Motor neuron (in vitro differentiated cells): Measurements from ENCODE around the gene SYNGR3. TPM values are rescaled to one million over a fixed set of nuclear protein-coding genes. Genes with fewer than 3 reads are reported as not detected.

ENCODE experiments used
- ATAC-seq, 8 experiments: fragments of 200-7000 bp; cut with Tn5 transposase; replicated peaks in 6 of 8; 2 replicates each; pipeline ENCODE4 v1.8.0; 2021; ENCODE audit warnings: mild to moderate bottlenecking in 8 of 8, moderate library complexity in 8 of 8
- H3K27ac ChIP-seq, 2 donors: fragments of 250-450 bp; sonication (Bioruptor Pico); 2 replicates each; pipeline ENCODE4 v1.9.0; 2021; ENCODE audit warnings: antibody characterized with exemption in 2 of 2, mild to moderate bottlenecking in 2 of 2, moderate library complexity in 1 of 2
- H3K4me1 ChIP-seq, 2 donors: fragments of 250-450 bp; sonication (Bioruptor Pico); replicated peaks in 1 of 2; 2 replicates each; pipeline ENCODE4 v1.6.1; 2021; ENCODE audit warnings: antibody characterized with exemption in 2 of 2, mild to moderate bottlenecking in 2 of 2, moderate library complexity in 1 of 2
- H3K4me3 ChIP-seq, 5 donors: fragments of 250-450 bp; sonication (Bioruptor Pico); 2 replicates each; pipeline ENCODE4 v1.9.0; 2021; ENCODE audit warnings: antibody characterized with exemption in 5 of 5, mild to moderate bottlenecking in 5 of 5, moderate library complexity in 4 of 5
- WGBS, 10 experiments: fragments of 450-650 bp; shearing (Covaris generic); methylation state at CpG; one replicate each; pipeline ENCODE4 v1.0.0; 2022; 5-methylcytosine and 5-hydroxymethylcytosine counted together
- in situ Hi-C, 9 experiments: fragments of 400-800 bp; cut with MboI; loops; one replicate each; pipeline ENCODE4 v1.15.0; 2021; ENCODE audit warnings: low sequenced_read_pairs in 9 of 9, low pct_unique_long_range_greater_than_20kb in 2 of 9; ENCODE audit not compliant: unreplicated experiment in 9 of 9
- total RNA-seq, 8 experiments: library from RNA; unstranded; fragments of 300-600 nt; gene quantifications; 2 replicates each; pipeline versions ENCODE4 v1.2.3 to v1.2.4, GENCODE V29; 2022

Gene SYNGR3
- total RNA-seq, 8 experiments from 2014 or later, result 0.36 to 54.5 (median 18.2) TPM

GRCh38 chr16:1983544-1984346 lies 6.0 kb upstream of the SYNGR3 start, which contains the start of gene GFER:
GFER (plus strand) TSS chr16:1984193; CDS start chr16:1984219, 26 bp downstream.
- ATAC-seq, result peak; percentile 77 to 91 (median 86)
- Histone ChIP-seq H3K4me3 (peak within 1 kb of the TSS; percentile 63 to 92 (median 83)), H3K4me1 (peaks cover 6 to 18% of the 10 kb centered on the region in 2 donors), H3K27ac (peak within 1 kb of the TSS; percentile 84 to 88)
- in situ Hi-C loops, result no loop called here
- WGBS, 10 experiments, result 0 to 3% (median 0%) methylated on average over 2 to 10 of the region's 109 CpGs; no CpG with 5 or more reads in 7 of the 10 experiments

GRCh38 chr16:1984347-1985225 lies 5.2 kb upstream of the SYNGR3 start:
- in situ Hi-C loops, result no loop called here
- peak overlapping the region; percentile 76 to 88 for H3K27ac ChIP-seq

DNA sequence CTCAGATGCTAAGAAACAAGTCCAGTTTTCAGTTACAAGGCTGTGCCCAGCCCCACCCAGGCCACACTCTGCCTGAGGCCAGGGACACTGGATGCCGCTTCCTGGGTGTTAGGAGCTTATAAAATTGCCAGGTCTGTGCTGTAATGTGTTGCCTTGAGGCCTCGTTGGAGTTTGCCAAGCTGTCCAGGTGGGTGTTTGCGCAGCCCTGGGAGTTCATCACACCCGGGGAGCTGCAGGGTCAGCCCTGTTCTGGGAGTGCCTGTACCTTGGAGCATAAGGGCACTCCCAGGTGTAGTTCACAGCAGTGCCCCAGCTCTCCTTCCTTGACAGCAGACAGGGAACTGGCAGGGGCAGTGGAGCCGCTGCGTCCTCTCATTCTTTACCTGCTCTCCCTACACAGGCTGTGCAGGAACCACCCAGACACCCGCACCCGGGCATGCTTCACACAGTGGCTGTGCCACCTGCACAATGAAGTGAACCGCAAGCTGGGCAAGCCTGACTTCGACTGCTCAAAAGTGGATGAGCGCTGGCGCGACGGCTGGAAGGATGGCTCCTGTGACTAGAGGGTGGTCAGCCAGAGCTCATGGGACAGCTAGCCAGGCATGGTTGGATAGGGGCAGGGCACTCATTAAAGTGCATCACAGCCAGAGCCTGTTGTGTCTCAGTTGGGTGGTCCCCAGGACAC lies 4.2 kb upstream of the SYNGR3 start:
- H3K27ac ChIP-seq, result no peak overlapping the region
- in situ Hi-C loops, result no loop called here
- 58 to 100% (median 100%) methylated on average over 1 to 5 of the region's 14 CpGs; no CpG with 5 or more reads in 1 of the 10 experiments for WGBS, 10 experiments
- peaks cover 11 to 12% of the 10 kb centered on the region in 2 donors for H3K4me1 ChIP-seq
- ATAC-seq, result no peak
- peak overlapping the region in 1 of 5 donors; percentile 85 for H3K4me3 ChIP-seq

More at GRCh38 chr16:1984347-1985225, 5.2 kb upstream of the SYNGR3 start:
- H3K4me3 ChIP-seq, result peak overlapping the region; percentile 63 to 92 (median 83)
- peak in 5 of 8 experiments; percentile 1 to 14 (median 6) for ATAC-seq
- WGBS, 10 experiments, result 0 to 54% (median 15%) methylated on average over 1 to 19 of the region's 58 CpGs; no CpG with 5 or more reads in 2 of the 10 experiments
- H3K4me1 ChIP-seq, result peaks cover 11 to 22% of the 10 kb centered on the region in 2 donors

DNA sequence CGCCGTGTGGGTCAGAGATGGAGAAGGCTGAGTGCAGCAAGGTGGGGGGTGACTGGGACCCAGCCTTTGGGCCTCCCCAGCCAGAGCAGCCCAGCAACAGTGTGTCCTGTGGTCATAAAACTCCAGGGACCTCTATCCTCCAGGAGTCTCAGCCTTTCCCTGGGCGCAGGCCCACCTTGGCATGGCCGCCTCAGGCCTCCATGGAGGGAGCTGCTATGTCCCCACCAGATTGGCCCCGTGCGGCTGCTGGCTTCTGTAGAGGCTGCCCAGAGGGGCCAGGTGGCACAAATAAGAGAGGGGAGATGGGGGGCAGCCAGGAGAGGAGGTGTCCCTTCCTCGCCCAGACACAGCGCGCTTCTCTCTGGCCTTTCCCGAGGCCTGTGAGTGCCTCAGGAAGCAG lies 2.6 kb upstream of the SYNGR3 start:
- no peak overlapping the region for H3K27ac ChIP-seq
- no peak for ATAC-seq
- in situ Hi-C loops, result no loop called here
- 90 to 100% (median 100%) methylated on average over 1 to 4 of the region's 10 CpGs; no CpG with 5 or more reads in 7 of the 10 experiments for WGBS, 10 experiments
- H3K4me3 ChIP-seq, result no peak overlapping the region
- H3K4me1 ChIP-seq, result peaks cover 11 to 23% of the 10 kb centered on the region in 2 donors

DNA sequence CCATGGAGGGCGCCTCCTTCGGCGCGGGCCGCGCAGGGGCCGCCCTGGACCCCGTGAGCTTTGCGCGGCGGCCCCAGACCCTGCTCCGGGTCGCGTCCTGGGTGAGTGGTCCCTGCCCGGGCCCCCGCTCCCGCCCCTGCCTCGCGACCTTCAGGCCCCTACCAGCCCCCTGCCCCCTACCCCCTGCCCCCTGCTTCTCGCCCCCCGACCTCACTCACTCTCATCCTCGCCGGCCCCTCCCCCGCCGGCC lies 256 bp downstream of the SYNGR3 start:
- Histone ChIP-seq H3K4me3 (peak overlapping the region; percentile 50 to 86 (median 73)), H3K27ac (peak overlapping the region; percentile 70 to 79), H3K4me1 (peaks cover 13 to 27% of the 10 kb centered on the region in 2 donors)
- in situ Hi-C loops, result no loop called here
- peak in 1 of 8 experiments; percentile 20 for ATAC-seq
- no CpG with 5 or more reads among the region's 25 CpGs for WGBS, 10 experiments

- ATAC-seq, result peak in 5 of 8 experiments; percentile 11 to 26 (median 18)
- Histone ChIP-seq H3K4me3 (peak overlapping the region; percentile 50 to 86 (median 73)), H3K4me1 (peaks cover 9 to 24% of the 10 kb centered on the region in 2 donors), H3K27ac (peak overlapping the region in 1 of 2 donors; percentile 70)
- in situ Hi-C loops, result no loop called here
- WGBS, 10 experiments, result 20% methylated on average over 2 to 12 of the region's 50 CpGs; no CpG with 5 or more reads in 8 of the 10 experiments
Observed at GRCh38 chr16:1990351-1991134, 773 bp downstream of the SYNGR3 start.

GRCh38 chr16:1991135-1991551 lies 1.4 kb downstream of the SYNGR3 start:
- H3K4me1 ChIP-seq, result peaks cover 9 to 24% of the 10 kb centered on the region in 2 donors

DNA sequence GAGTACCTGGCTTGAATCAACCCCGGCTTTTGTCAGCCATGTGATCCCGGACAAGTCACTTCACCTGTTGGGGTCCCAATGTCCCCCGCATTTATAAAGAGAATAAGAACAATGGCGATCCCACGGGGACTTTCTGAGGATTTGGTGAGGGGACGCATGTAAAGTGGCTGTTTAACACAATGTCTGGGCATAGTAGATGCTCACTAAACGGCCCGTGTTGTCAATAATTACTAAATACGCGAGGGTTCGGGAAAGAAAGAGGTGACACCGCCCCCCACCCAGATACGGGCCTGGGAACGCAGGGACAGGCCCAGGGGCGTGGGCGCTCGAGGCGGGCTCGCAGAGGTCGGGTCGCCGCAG lies 1.8 kb downstream of the SYNGR3 start:
- WGBS, 10 experiments, result 0 to 50% (median 28%) methylated on average over 1 to 8 of the region's 22 CpGs; no CpG with 5 or more reads in 3 of the 10 experiments
- Histone ChIP-seq H3K4me1 (peaks cover 9 to 24% of the 10 kb centered on the region in 2 donors), H3K4me3 (peak overlapping the region; percentile 20 to 86 (median 65)), H3K27ac (peak overlapping the region; percentile 49 to 79)
- ATAC-seq, result no peak
- in situ Hi-C loops, result no loop called here

More at GRCh38 chr16:1991135-1991551, 1.4 kb downstream of the SYNGR3 start:
- WGBS, 10 experiments, result 7 to 23% (median 16%) methylated on average over 2 to 6 of the region's 18 CpGs; no CpG with 5 or more reads in 5 of the 10 experiments
- in situ Hi-C loops, result no loop called here
- peak in 2 of 8 experiments; percentile 3 to 4 for ATAC-seq
- no peak overlapping the region for H3K27ac ChIP-seq
- H3K4me3 ChIP-seq, result peak overlapping the region; percentile 50 to 86 (median 73)

DNA sequence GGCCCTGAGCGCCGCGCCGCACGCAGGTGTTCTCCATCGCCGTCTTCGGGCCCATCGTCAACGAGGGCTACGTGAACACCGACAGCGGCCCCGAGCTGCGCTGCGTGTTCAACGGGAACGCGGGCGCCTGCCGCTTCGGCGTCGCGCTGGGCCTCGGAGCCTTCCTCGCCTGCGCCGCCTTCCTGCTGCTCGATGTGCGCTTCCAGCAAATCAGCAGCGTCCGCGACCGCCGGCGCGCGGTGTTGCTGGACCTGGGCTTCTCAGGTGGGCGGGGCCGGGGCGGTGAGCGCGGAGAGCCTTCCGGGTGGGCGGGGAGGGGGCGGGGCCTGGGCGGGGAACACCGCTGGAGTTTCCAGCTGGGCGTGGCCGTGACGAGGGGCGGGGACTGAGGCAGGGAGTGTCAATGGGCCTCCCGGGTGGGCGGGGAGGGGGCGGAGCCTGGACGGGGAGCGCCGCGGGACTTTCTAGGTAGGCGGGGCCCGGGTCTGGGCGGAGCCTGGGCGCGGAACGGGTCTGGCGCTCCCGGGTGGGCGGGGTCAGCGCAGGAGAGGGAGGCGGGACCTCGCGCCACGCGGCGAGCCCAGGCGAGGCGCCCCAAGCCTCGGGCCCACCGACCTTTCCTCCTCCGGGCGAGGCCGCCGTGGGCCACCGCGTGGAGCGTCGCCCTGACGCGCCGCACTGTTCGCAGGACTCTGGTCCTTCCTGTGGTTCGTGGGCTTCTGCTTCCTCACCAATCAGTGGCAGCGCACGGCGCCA lies 2.4 kb downstream of the SYNGR3 start:
- peak; percentile 59 to 80 (median 68) for ATAC-seq
- Histone ChIP-seq H3K4me1 (peaks cover 9 to 24% of the 10 kb centered on the region in 2 donors), H3K4me3 (peak overlapping the region; percentile 20 to 86 (median 50)), H3K27ac (peak overlapping the region; percentile 49 to 79)
- 10 to 20% methylated on average over 1 to 2 of the region's 96 CpGs; no CpG with 5 or more reads in 8 of the 10 experiments for WGBS, 10 experiments
- in situ Hi-C loops, result no loop called here

- 28 to 100% methylated on average over 2 to 8 of the region's 50 CpGs; no CpG with 5 or more reads in 8 of the 10 experiments for WGBS, 10 experiments
- H3K27ac ChIP-seq, result peak overlapping the region in 1 of 2 donors; percentile 30
- in situ Hi-C loops, result no loop called here
- peaks cover 9 to 24% of the 10 kb centered on the region in 2 donors for H3K4me1 ChIP-seq
- H3K4me3 ChIP-seq, result peak overlapping the region in 4 of 5 donors; percentile 9 to 30 (median 20)
- no peak for ATAC-seq
Observed at GRCh38 chr16:1992704-1993317, 3.0 kb downstream of the SYNGR3 start.

- Histone ChIP-seq H3K27ac (no peak overlapping the region), H3K4me3 (no peak overlapping the region), H3K4me1 (peaks cover 9 to 24% of the 10 kb centered on the region in 2 donors)
- WGBS, 10 experiments, result 13 to 100% (median 80%) methylated on average over 1 to 2 of the region's 2 CpGs; no CpG with 5 or more reads in 3 of the 10 experiments
- in situ Hi-C loops, result no loop called here
- ATAC-seq, result no peak
Observed at GRCh38 chr16:1993731-1994131, 4.0 kb downstream of the SYNGR3 start.
